ENCODE data around the gene NPAS3. TPM values are rescaled to one million over a fixed set of nuclear protein-coding genes. Genes with fewer than 3 reads are reported as not detected.

Gene NPAS3
- total RNA-seq, 4 donors from 2014 or later = 0.13 to 1.1 (median 0.47) TPM; not detected in 1

GRCh38 chr14:33676135-33676566, 737.5 kb downstream of the NPAS3 start:
- WGBS, 2 donors = 14 to 53% methylated on average over 3 to 4 of the region's 7 CpGs
- no peak for DNase-seq
- Histone ChIP-seq H3K36me3 (no peaks in the 10 kb centered on the region), H3K9me3 (no peaks in the 10 kb centered on the region), H3K4me1 (no peaks in the 10 kb centered on the region), H3K27ac (no peak overlapping the region), H3K4me3 (peak overlapping the region in 1 of 4 donors; percentile 22), H3K27me3 (no peaks in the 10 kb centered on the region)
- intact Hi-C loops (cut with DNase I) = no loop called here
- peak in 1 of 6 experiments; percentile 36 for TF ChIP-seq CTCF (IDR thresholded peaks at IDR 0.05)
- TF ChIP-seq POLR2A (IDR thresholded peaks at IDR 0.05) = no peak

DNA sequence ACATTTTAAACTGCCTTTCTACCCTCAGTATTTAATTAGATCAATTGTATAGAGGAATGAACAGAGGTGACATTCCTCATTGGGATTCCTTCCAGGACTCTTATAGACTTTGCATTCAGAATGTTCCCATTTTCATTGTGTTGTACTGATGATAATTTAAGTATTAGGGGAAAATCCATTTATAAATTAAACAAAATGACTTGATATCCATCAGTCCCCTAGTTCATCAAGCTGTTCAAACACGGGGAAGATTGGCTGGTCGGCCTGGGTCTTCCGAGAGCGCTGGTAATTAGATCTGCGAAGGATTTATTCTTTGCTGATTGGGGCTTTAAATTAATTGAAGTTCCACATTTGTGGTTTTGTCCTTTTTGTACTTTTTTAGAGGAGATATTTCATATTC, 738.2 kb downstream of the NPAS3 start:
- no peak overlapping the region for H3K27ac ChIP-seq
- intact Hi-C loops (cut with DNase I) = no loop called here
- 91% methylated on average over 5 of the region's 5 CpGs for WGBS, 2 donors
- H3K36me3 ChIP-seq = no peaks in the 10 kb centered on the region
- peaks cover 0 to 2% (median 0%) of the 10 kb centered on the region in 3 donors for H3K4me1 ChIP-seq
- no peak for DNase-seq
- no peak overlapping the region for H3K4me3 ChIP-seq
- H3K9me3 ChIP-seq = no peaks in the 10 kb centered on the region
- TF ChIP-seq CTCF (IDR thresholded peaks at IDR 0.05) (no peak), POLR2A (IDR thresholded peaks at IDR 0.05) (no peak)
- no peaks in the 10 kb centered on the region for H3K27me3 ChIP-seq

- WGBS, 2 donors = 83 to 85% methylated on average over 5 of the region's 5 CpGs
- TF ChIP-seq CTCF (IDR thresholded peaks at IDR 0.05) (no peak), POLR2A (IDR thresholded peaks at IDR 0.05) (no peak)
- H3K4me3 ChIP-seq = no peak overlapping the region
- no peak for DNase-seq
- H3K9me3 ChIP-seq = no peaks in the 10 kb centered on the region
- peaks cover 0 to 13% (median 6%) of the 10 kb centered on the region in 3 donors for H3K4me1 ChIP-seq
- H3K27ac ChIP-seq = no peak overlapping the region
- no peaks in the 10 kb centered on the region for H3K36me3 ChIP-seq
- intact Hi-C loops (cut with DNase I) = no loop called here
- H3K27me3 ChIP-seq = no peaks in the 10 kb centered on the region
Measured at GRCh38 chr14:33678005-33678404, 739.3 kb downstream of the NPAS3 start.

- 86 to 94% methylated on average over 2 of the region's 2 CpGs for WGBS, 2 donors
- intact Hi-C loops (cut with DNase I) = no loop called here
- no peak overlapping the region for H3K27ac ChIP-seq
- H3K4me1 ChIP-seq = peaks cover 0 to 13% (median 6%) of the 10 kb centered on the region in 3 donors
- DNase-seq = no peak
- no peak overlapping the region for H3K4me3 ChIP-seq
- H3K36me3 ChIP-seq = no peaks in the 10 kb centered on the region
- TF ChIP-seq CTCF (IDR thresholded peaks at IDR 0.05) (no peak), POLR2A (IDR thresholded peaks at IDR 0.05) (no peak)
- no peaks in the 10 kb centered on the region for H3K9me3 ChIP-seq
- H3K27me3 ChIP-seq = no peaks in the 10 kb centered on the region
Measured at GRCh38 chr14:33679025-33679424, 740.3 kb downstream of the NPAS3 start.

DNA sequence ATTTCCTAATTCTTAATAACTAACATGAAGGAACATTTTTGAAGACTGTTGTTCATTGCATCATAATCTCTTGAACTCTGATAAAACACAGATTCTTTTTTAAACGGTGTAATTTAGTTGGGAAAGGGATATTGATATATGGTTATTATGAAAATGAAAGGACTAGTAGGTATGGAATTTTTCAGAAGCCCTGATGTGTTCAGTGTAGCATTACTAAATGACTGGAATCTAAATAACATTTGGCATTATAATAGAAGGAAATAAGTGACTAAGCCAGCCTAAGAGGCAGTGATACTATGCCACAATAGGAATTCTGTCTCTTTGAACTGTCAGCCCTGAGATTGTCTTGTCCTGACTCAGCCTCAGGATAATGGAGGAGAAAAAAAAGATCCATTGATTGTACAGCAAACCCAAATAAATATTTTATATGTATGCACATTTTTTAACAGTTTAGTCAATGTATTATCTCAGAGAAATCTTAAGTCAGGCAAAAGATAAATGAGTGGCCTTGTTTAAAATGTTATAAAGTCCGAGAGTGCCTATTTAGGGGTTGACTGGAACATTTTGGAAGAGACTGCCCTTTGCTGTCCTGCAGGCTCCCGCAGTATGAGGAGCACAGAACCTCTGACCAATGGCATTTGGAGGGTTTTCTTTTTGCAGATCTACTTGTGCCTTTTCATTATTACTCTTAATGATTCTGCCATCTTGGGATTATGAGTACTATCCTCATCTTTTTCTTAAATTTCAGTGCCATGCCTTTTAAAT, 741.0 kb downstream of the NPAS3 start:
- H3K4me1 ChIP-seq = peaks cover 0 to 13% (median 6%) of the 10 kb centered on the region in 3 donors
- intact Hi-C loops (cut with DNase I) = no loop called here
- WGBS, 2 donors = 61 to 70% methylated on average over 3 of the region's 3 CpGs
- no peaks in the 10 kb centered on the region for H3K9me3 ChIP-seq
- DNase-seq = no peak
- TF ChIP-seq CTCF (IDR thresholded peaks at IDR 0.05) = no peak
- no peak for TF ChIP-seq POLR2A (IDR thresholded peaks at IDR 0.05)
- H3K27me3 ChIP-seq = no peaks in the 10 kb centered on the region
- H3K4me3 ChIP-seq = no peak overlapping the region
- H3K36me3 ChIP-seq = no peaks in the 10 kb centered on the region
- H3K27ac ChIP-seq = no peak overlapping the region
